HG02870 (cell line): ENCODE measurements around the gene S100A1.

Experiments used
- ATAC-seq: cut with Tn5 transposase; IDR thresholded peaks from one replicate; pipeline ENCODE4 v1.9.1; 2021; ENCODE audit warnings: mild to moderate bottlenecking, moderate library complexity; ENCODE audit not compliant: unreplicated experiment

The S100A1 gene

GRCh38 chr1:153610334-153610733 lies 17.9 kb upstream of the S100A1 start:
- no peak for ATAC-seq

GRCh38 chr1:153610811-153611301 lies 17.4 kb upstream of the S100A1 start:
- ATAC-seq: no peak

- no peak for ATAC-seq
These were observed 16.9 kb upstream of the S100A1 start for GRCh38 chr1:153611356-153611755.

GRCh38 chr1:153612111-153612754 lies 16.0 kb upstream of the S100A1 start:
- ATAC-seq: no peak

- ATAC-seq: no peak
These were observed 15.4 kb upstream of the S100A1 start, which contains the start of gene S100A16 for GRCh38 chr1:153612755-153613331. Gene S100A16 (minus strand): TSS chr1:153613137. CDS start chr1:153608151, 4,986 bp downstream.

GRCh38 chr1:153613406-153613805 lies 14.8 kb upstream of the S100A1 start:
- no peak for ATAC-seq

GRCh38 chr1:153614189-153614900 lies 13.9 kb upstream of the S100A1 start:
- no peak for ATAC-seq

GRCh38 chr1:153614906-153615305 lies 13.3 kb upstream of the S100A1 start:
- no peak for ATAC-seq

- ATAC-seq: no peak
These were observed 12.8 kb upstream of the S100A1 start for GRCh38 chr1:153615406-153615805.

- ATAC-seq: no peak
These were observed 11.9 kb upstream of the S100A1 start, which contains the start of gene S100A14 for GRCh38 chr1:153616144-153616916. Gene S100A14 (minus strand): TSS chr1:153616325. CDS start chr1:153615858, 467 bp downstream.

- no peak for ATAC-seq
These were observed 11.3 kb upstream of the S100A1 start for GRCh38 chr1:153616917-153617311.

- no peak for ATAC-seq
These were observed 10.6 kb upstream of the S100A1 start for GRCh38 chr1:153617663-153618062.

- no peak for ATAC-seq
These were observed 9.1 kb upstream of the S100A1 start for GRCh38 chr1:153619171-153619570.

GRCh38 chr1:153623101-153623500 lies 5.1 kb upstream of the S100A1 start:
- no peak for ATAC-seq

- no peak for ATAC-seq
These were observed 3.1 kb upstream of the S100A1 start for GRCh38 chr1:153624965-153625611.

- no peak for ATAC-seq
These were observed 1.7 kb upstream of the S100A1 start for GRCh38 chr1:153626477-153626903.

- ATAC-seq: no peak
These were observed 1.1 kb upstream of the S100A1 start, which contains the start of gene S100A13 for GRCh38 chr1:153626904-153627714. Gene S100A13 (minus strand): TSS chr1:153627505. CDS start chr1:153626472, 1,033 bp downstream.

- no peak for ATAC-seq
These were observed 556 bp downstream of the S100A1 start for GRCh38 chr1:153628638-153629342.

- ATAC-seq: no peak
These were observed 1.1 kb downstream of the S100A1 start for GRCh38 chr1:153629343-153629665.
